ENCODE results near the gene ZNF469.

- TF ChIP-seq, protein P1, sequence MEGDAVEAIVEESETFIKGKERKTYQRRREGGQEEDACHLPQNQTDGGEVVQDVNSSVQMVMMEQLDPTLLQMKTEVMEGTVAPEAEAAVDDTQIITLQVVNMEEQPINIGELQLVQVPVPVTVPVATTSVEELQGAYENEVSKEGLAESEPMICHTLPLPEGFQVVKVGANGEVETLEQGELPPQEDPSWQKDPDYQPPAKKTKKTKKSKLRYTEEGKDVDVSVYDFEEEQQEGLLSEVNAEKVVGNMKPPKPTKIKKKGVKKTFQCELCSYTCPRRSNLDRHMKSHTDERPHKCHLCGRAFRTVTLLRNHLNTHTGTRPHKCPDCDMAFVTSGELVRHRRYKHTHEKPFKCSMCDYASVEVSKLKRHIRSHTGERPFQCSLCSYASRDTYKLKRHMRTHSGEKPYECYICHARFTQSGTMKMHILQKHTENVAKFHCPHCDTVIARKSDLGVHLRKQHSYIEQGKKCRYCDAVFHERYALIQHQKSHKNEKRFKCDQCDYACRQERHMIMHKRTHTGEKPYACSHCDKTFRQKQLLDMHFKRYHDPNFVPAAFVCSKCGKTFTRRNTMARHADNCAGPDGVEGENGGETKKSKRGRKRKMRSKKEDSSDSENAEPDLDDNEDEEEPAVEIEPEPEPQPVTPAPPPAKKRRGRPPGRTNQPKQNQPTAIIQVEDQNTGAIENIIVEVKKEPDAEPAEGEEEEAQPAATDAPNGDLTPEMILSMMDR (conservative IDR thresholded peaks at IDR 0.05): no peak
- no peak for TF ChIP-seq ZFX (IDR thresholded peaks at IDR 0.05)
Observed at GRCh38 chr16:88400186-88400585, 17.4 kb downstream of the ZNF469 start.

Measured in C4-2B (cell line).